HEK293T (cell line): ENCODE measurements around the gene YPEL5.

Experiments
- BHLHE40 ChIP-seq: fragments of 450-650 bp; IDR thresholded peaks from 2 replicates; pipeline ENCODE4 v1.6.1; 2016; ENCODE audit warnings: mild to moderate bottlenecking, moderate library complexity, borderline replicate concordance
- FOXK2 ChIP-seq: fragments of 450-650 bp; IDR thresholded peaks from 2 replicates; pipeline ENCODE4 v1.6.1; 2016; ENCODE audit warnings: mild to moderate bottlenecking
- L3MBTL2 ChIP-seq: fragments of 450-650 bp; conservative IDR thresholded peaks from 2 replicates; pipeline ENCODE4 v1.6.1; 2016; ENCODE audit warnings: mild to moderate bottlenecking
- SP1 ChIP-seq: fragments of 450-650 bp; IDR thresholded peaks from 2 replicates; pipeline ENCODE4 v1.6.1; 2017
- TF ChIP-seq, protein P1 (sequence below): fragments of 450-650 bp; IDR thresholded peaks from 2 replicates; pipeline ENCODE4 v1.6.1; 2016

DNA sequence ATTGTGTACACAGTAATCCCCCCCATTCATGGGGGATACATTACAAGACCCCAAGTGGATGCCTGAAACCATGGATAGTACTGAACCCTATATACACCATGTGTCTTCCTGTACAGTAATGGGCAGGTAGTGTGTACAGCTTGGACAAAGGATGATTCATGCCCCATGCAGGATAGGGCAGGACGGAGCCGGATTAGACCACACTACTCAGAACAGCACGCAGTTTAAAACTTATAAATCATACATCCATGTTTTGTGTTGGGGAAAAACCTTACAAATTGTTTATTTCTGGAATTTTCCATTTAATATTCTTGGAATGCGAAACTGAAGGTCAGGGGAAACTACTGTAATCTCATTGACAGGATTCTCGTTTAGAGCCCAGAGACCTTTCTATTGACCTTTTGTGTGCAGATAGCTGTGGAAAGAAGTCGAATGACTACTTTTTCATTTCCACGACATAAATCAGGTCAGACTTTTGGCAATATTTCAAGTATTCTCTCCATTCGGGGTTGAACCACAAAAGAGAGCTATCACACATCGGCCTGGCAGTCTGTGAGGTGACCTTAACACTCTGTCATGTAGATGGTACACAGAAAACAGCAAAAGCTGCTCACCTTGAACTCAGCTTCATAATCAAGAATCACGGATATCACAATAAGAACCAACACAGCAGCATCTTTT lies 9.9 kb upstream of the YPEL5 start:
- TF ChIP-seq L3MBTL2 (no peak), SP1 (no peak), FOXK2 (no peak), BHLHE40 (no peak)
- TF ChIP-seq, protein P1, sequence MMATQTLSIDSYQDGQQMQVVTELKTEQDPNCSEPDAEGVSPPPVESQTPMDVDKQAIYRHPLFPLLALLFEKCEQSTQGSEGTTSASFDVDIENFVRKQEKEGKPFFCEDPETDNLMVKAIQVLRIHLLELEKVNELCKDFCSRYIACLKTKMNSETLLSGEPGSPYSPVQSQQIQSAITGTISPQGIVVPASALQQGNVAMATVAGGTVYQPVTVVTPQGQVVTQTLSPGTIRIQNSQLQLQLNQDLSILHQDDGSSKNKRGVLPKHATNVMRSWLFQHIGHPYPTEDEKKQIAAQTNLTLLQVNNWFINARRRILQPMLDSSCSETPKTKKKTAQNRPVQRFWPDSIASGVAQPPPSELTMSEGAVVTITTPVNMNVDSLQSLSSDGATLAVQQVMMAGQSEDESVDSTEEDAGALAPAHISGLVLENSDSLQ, result no peak
